Endothelial cell of umbilical vein (primary cell): ENCODE measurements around the gene PBX2. TPM values are rescaled to one million over a fixed set of nuclear protein-coding genes. Genes with fewer than 3 reads are reported as not detected.

Experiments
- BruUV-seq: library from RNA; stranded (reverse); fragments of 400-500 nt; replicated peaks from 2 replicates; lab custom pipeline; 2021; lab: Mats Ljungman, UMichigan
- CTCF ChIA-PET: fragments of 300-600, 350-600 bp; sonication (Branson Sonifier 250); formaldehyde crosslinking; loops from one replicate; lab custom pipeline; 2021; ENCODE audit warnings: antibody characterized with exemption, inconsistent platforms; lab: Charles Lee
- POLR2A ChIA-PET: fragments of 300-600, 350-600 bp; sonication (Branson Sonifier 250); formaldehyde crosslinking; loops from one replicate; lab custom pipeline; 2021; ENCODE audit warnings: antibody characterized with exemption, inconsistent platforms; lab: Charles Lee
- DNase-seq: peaks from one replicate; pipeline ENCODE4 v3.0.0-alpha.2; 2011; ENCODE audit warnings: low read depth, low spot score
- FAIRE-seq: peaks from 2 replicates; lab custom pipeline; 2011; peaks lifted over from hg19 to GRCh38; lab: Jason Lieb, UNC
- H2AFZ ChIP-seq: 2 replicates; pipeline ENCODE4 v1.6.0; 2012; ENCODE audit warnings: low read depth, low read length, control low read depth, inconsistent platforms
- H3K27ac ChIP-seq: 2 replicates; pipeline ENCODE4 v1.5.1; 2011; ENCODE audit warnings: low read depth, mild to moderate bottlenecking, control low read depth, low read length, moderate library complexity; ENCODE audit not compliant: insufficient read depth
- H3K27me3 ChIP-seq, 2 experiments: 2 replicates each; pipeline versions ENCODE4 v1.6.0 to v1.6.1; 2011; ENCODE audit warnings: low read length in 2 of 2, mixed read lengths in 1 of 2; ENCODE audit not compliant: control insufficient read depth in 2 of 2, insufficient read depth in 2 of 2
- H3K36me3 ChIP-seq, 2 experiments: 2 replicates in 1 of 2; 3 replicates in 1 of 2; pipeline ENCODE4 v1.5.1; 2011; ENCODE audit warnings: low read length in 2 of 2, mild to moderate bottlenecking in 1 of 2, moderate library complexity in 1 of 2; ENCODE audit not compliant: control insufficient read depth in 2 of 2, insufficient read depth in 2 of 2; ENCODE audit errors: extremely low read depth in 1 of 2
- H3K4me1 ChIP-seq: 3 replicates; pipeline ENCODE4 v1.5.1; 2011; ENCODE audit warnings: mild to moderate bottlenecking, low read length; ENCODE audit not compliant: control insufficient read depth, insufficient read depth; ENCODE audit errors: extremely low read depth
- H3K4me2 ChIP-seq: 2 replicates; pipeline ENCODE4 v1.6.1; 2011; ENCODE audit warnings: low read length, control low read depth, mixed read lengths; ENCODE audit not compliant: insufficient read depth
- H3K4me3 ChIP-seq, 3 experiments: fragments of 200-600 bp in 1 of 3; sonication (generic), shearing (Covaris generic) in 1 of 3; replicated peaks in 1 of 3; 2 replicates each; pipeline ENCODE4 v1.5.1; 2011 to 2016; ENCODE audit warnings: control low read depth in 3 of 3, low read length in 3 of 3, mild to moderate bottlenecking in 2 of 3, inconsistent platforms in 1 of 3, low read depth in 1 of 3, moderate library complexity in 1 of 3; ENCODE audit not compliant: insufficient read depth in 1 of 3
- H3K79me2 ChIP-seq: 2 replicates; pipeline ENCODE4 v1.6.0; 2012; ENCODE audit warnings: low read length, inconsistent platforms; ENCODE audit not compliant: control insufficient read depth, insufficient read depth
- H3K9ac ChIP-seq: replicated peaks from 2 replicates; pipeline ENCODE3; 2011; ENCODE audit warnings: low read length, control low read depth; ENCODE audit not compliant: insufficient read depth; ENCODE audit errors: extremely low read depth
- H3K9me1 ChIP-seq: replicated peaks from 3 replicates; pipeline ENCODE4 v1.6.0; 2011; ENCODE audit warnings: mild to moderate bottlenecking, low read length; ENCODE audit not compliant: control insufficient read depth, insufficient read depth; ENCODE audit errors: extremely low read depth
- H3K9me3 ChIP-seq: replicated peaks from 2 replicates; pipeline ENCODE4 v1.5.1; 2012; ENCODE audit warnings: low read length, inconsistent platforms; ENCODE audit not compliant: control insufficient read depth, insufficient read depth
- H4K20me1 ChIP-seq: replicated peaks from 2 replicates; pipeline ENCODE3; 2011; ENCODE audit warnings: mild to moderate bottlenecking, low read length; ENCODE audit not compliant: control insufficient read depth, insufficient read depth; ENCODE audit errors: extremely low read depth
- EZH2 ChIP-seq: IDR thresholded peaks from 2 replicates; pipeline ENCODE4 v1.6.1; 2012; ENCODE audit warnings: borderline replicate concordance, low read depth, mild to moderate bottlenecking, moderate library complexity, low read length, inconsistent platforms; ENCODE audit not compliant: severe bottlenecking
- FOS ChIP-seq: IDR thresholded peaks from 2 replicates; pipeline ENCODE4 v1.6.1; 2011; ENCODE audit warnings: mild to moderate bottlenecking, low read length, moderate library complexity, borderline replicate concordance; ENCODE audit not compliant: insufficient read depth
- GATA2 ChIP-seq: IDR thresholded peaks from 2 replicates; pipeline ENCODE4 v1.7.0; 2011; ENCODE audit warnings: low read depth, mild to moderate bottlenecking, moderate library complexity, mixed read lengths, low read length; ENCODE audit not compliant: insufficient read length, insufficient read depth
- JUN ChIP-seq: IDR thresholded peaks from 2 replicates; pipeline ENCODE4 v1.6.1; 2011; ENCODE audit warnings: borderline replicate concordance, low read depth; ENCODE audit not compliant: insufficient read length, insufficient read depth
- MYC ChIP-seq: IDR thresholded peaks from one replicate; pipeline ENCODE4 v1.6.1; 2011; ENCODE audit warnings: mild to moderate bottlenecking, low read depth, low read length
- POLR2A ChIP-seq: IDR thresholded peaks from 2 replicates; pipeline ENCODE4 v1.6.1; 2012; ENCODE audit warnings: low read depth, mild to moderate bottlenecking, control low read depth, low read length
- POLR2AphosphoS5 ChIP-seq: IDR thresholded peaks from 2 replicates; pipeline ENCODE4 v1.6.1; 2012; ENCODE audit warnings: low read depth, mild to moderate bottlenecking, control low read depth, low read length, moderate library complexity; ENCODE audit not compliant: insufficient read depth
- dilution Hi-C: fragments of 300-500 bp; cut with MboI; formaldehyde crosslinking; loops from one replicate; pipeline ENCODE4 v1.15.0; 2019; ENCODE audit warnings: low sequenced_read_pairs; ENCODE audit not compliant: extremely low pct_ligation_motif_present
- intact Hi-C: fragments of 100-400 bp; cut with micrococcal nuclease; formaldehyde crosslinking; loops from one replicate; pipeline ENCODE4 v1.10.0; 2022
- polyA plus RNA-seq, 4 experiments: library from polyadenylated mRNA; depleted of rRNA in 3 of 4; stranded (reverse) in 3 of 4; unstranded in 1 of 4; fragments of >200 nt; gene quantifications; 2 replicates each; pipeline versions ENCODE4 v1.2.1 to v1.2.3, GENCODE V29; 2011 to 2012; ENCODE audit warnings: missing spikeins in 1 of 4
- total RNA-seq: library from RNA; stranded (reverse); gene quantifications from 2 replicates; pipeline ENCODE4 v1.2.3, GENCODE V29; 2021
- TF ChIP-seq, protein P1 (sequence below), 2 donors: IDR thresholded peaks; 1 replicate in 1 of 2; 2 replicates in 1 of 2; pipeline ENCODE4 v1.5.1; 2011; ENCODE audit warnings: low read length in 2 of 2, mild to moderate bottlenecking in 2 of 2, moderate library complexity in 2 of 2, control low read depth in 1 of 2, inconsistent platforms in 1 of 2, low read depth in 1 of 2; ENCODE audit not compliant: insufficient read depth in 1 of 2; ENCODE audit errors: extremely low read depth in 1 of 2
- TF ChIP-seq, protein P2 (sequence below): IDR thresholded peaks from 2 replicates; pipeline ENCODE4 v1.6.1; 2011; ENCODE audit not compliant: insufficient read depth, insufficient read length

Gene PBX2
- total and polyA plus RNA-seq, 2 donors (not counting 3 experiments of a cell fraction or from before 2014, with no cell fraction given), result 82.3 to 100 TPM

DNA sequence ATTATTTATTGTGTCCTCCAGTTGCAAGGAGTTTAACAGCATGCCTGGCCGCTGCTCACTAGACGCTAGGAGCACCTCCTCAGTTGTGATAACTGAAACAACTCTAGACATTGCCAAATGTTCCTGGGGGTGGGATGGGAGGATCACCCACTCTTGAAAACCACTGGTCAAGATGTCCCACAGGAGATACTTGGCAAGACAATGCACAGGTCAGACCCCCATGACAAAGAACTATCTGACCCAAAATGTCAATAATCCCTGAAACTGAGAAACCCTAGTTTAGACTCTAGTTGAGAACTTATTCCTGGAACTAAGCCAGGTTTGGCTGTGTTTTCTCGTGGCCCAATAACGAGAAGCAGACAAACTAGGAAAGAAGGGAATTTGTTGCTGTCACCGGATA, 50.4 kb downstream of the PBX2 start:
- Histone ChIP-seq H3K9me1 (no peaks in the 10 kb centered on the region), H3K4me1 (no peaks in the 10 kb centered on the region), H4K20me1 (no peaks in the 10 kb centered on the region), H3K9me3 (no peaks in the 10 kb centered on the region), H3K9ac (no peak overlapping the region), H3K27me3 (peaks cover 8 to 10% of the 10 kb centered on the region in 2 experiments), H2AFZ (no peak overlapping the region), H3K27ac (no peak overlapping the region), H3K79me2 (no peaks in the 10 kb centered on the region), H3K4me2 (no peak overlapping the region), H3K36me3 (no peaks in the 10 kb centered on the region), H3K4me3 (no peak overlapping the region)
- intact Hi-C loops (no loop called here), dilution Hi-C loops (no loop called here)
- no peak for FAIRE-seq
- CTCF ChIA-PET, result interaction anchor here (0.7 kb wide), 1 partner anchor 1220 kb away, joined by 3 read pairs; no protein-coding TSS in a partner anchor
- BruUV-seq, result no TSS peak
- POLR2A ChIA-PET, result no interaction called here
- TF ChIP-seq FOS, result no peak
- no peak for TF ChIP-seq GATA2
- no peak for TF ChIP-seq EZH2
- no peak for TF ChIP-seq JUN
- no peak for TF ChIP-seq MYC
- TF ChIP-seq POLR2AphosphoS5, result no peak
- TF ChIP-seq, protein P1, sequence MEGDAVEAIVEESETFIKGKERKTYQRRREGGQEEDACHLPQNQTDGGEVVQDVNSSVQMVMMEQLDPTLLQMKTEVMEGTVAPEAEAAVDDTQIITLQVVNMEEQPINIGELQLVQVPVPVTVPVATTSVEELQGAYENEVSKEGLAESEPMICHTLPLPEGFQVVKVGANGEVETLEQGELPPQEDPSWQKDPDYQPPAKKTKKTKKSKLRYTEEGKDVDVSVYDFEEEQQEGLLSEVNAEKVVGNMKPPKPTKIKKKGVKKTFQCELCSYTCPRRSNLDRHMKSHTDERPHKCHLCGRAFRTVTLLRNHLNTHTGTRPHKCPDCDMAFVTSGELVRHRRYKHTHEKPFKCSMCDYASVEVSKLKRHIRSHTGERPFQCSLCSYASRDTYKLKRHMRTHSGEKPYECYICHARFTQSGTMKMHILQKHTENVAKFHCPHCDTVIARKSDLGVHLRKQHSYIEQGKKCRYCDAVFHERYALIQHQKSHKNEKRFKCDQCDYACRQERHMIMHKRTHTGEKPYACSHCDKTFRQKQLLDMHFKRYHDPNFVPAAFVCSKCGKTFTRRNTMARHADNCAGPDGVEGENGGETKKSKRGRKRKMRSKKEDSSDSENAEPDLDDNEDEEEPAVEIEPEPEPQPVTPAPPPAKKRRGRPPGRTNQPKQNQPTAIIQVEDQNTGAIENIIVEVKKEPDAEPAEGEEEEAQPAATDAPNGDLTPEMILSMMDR (IDR thresholded peaks at IDR 0.05; ENCODE audit: extremely low read depth in 1 of 2, insufficient read depth in 1 of 2, low read depth in 1 of 2, low read length in 2 of 2), result no peak
- TF ChIP-seq POLR2A, result no peak
- TF ChIP-seq, protein P2, sequence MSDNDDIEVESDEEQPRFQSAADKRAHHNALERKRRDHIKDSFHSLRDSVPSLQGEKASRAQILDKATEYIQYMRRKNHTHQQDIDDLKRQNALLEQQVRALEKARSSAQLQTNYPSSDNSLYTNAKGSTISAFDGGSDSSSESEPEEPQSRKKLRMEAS, result no peak
- no peak for DNase-seq
